GM12864 (cell line): Measurements from ENCODE around the gene OR10A3.

Source experiments
- DNase-seq: peaks from one replicate; pipeline ENCODE4 v3.0.0-alpha.2; 2011; ENCODE audit warnings: low read depth
- H3K4me3 ChIP-seq: 2 replicates; pipeline ENCODE4 v1.5.1; 2011; ENCODE audit warnings: mild to moderate bottlenecking, low read depth, low read length, control low read depth
- CTCF ChIP-seq: IDR thresholded peaks from 2 replicates; pipeline ENCODE4 v1.5.1; 2011; ENCODE audit warnings: low read depth, mild to moderate bottlenecking, moderate library complexity, low read length, control low read depth, inconsistent platforms; ENCODE audit errors: missing control alignments

The OR10A3 gene

GRCh38 chr11:7901319-7901854 lies 40.1 kb downstream of the OR10A3 start:
- no peak for DNase-seq
- TF ChIP-seq CTCF, result no peak
- no peak overlapping the region for H3K4me3 ChIP-seq

GRCh38 chr11:7900686-7901085 lies 40.8 kb downstream of the OR10A3 start:
- TF ChIP-seq CTCF, result no peak
- DNase-seq, result no peak
- no peak overlapping the region for H3K4me3 ChIP-seq

- DNase-seq, result no peak
- no peak overlapping the region for H3K4me3 ChIP-seq
- TF ChIP-seq CTCF, result no peak
Observed at GRCh38 chr11:7899418-7899817, 42.1 kb downstream of the OR10A3 start.

GRCh38 chr11:7898666-7899283 lies 42.7 kb downstream of the OR10A3 start:
- TF ChIP-seq CTCF, result no peak
- no peak overlapping the region for H3K4me3 ChIP-seq
- no peak for DNase-seq

GRCh38 chr11:7896009-7896785 lies 45.3 kb downstream of the OR10A3 start:
- DNase-seq, result no peak
- H3K4me3 ChIP-seq, result no peak overlapping the region
- TF ChIP-seq CTCF, result no peak

GRCh38 chr11:7894251-7894650 lies 47.3 kb downstream of the OR10A3 start:
- DNase-seq, result no peak
- no peak overlapping the region for H3K4me3 ChIP-seq
- no peak for TF ChIP-seq CTCF

GRCh38 chr11:7893796-7894195 lies 47.7 kb downstream of the OR10A3 start:
- H3K4me3 ChIP-seq, result no peak overlapping the region
- no peak for TF ChIP-seq CTCF
- DNase-seq, result no peak
